ENCODE data around the gene HTN1.

HTN1 gene

GRCh38 chr4:70080205-70080604, 30.0 kb downstream of the HTN1 start:
- Histone ChIP-seq H3K27ac (ENCODE audit: insufficient read depth in 1 of 2, low read depth in 1 of 2, low read length in 2 of 2, poor library complexity in 1 of 2, severe bottlenecking in 2 of 2) (no peak overlapping the region), H3K9me3 (ENCODE audit: control extremely low read depth in 1 of 5, control insufficient read depth in 4 of 5, insufficient read depth in 2 of 5, low read depth in 1 of 5, low read length in 4 of 5) (no peaks in the 10 kb centered on the region), H3K27me3 (replicated peaks in 2 of 5; ENCODE audit: control insufficient read depth in 4 of 5, insufficient read depth in 5 of 5, low read length in 4 of 5) (no peaks in the 10 kb centered on the region), H3K4me1 (ENCODE audit: control extremely low read depth in 1 of 4, control insufficient read depth in 4 of 4, insufficient read depth in 4 of 4, low read length in 3 of 4) (no peaks in the 10 kb centered on the region), H3K36me3 (ENCODE audit: control insufficient read depth in 4 of 4, insufficient read depth in 4 of 4, low read length in 3 of 4) (no peaks in the 10 kb centered on the region), H3K4me3 (ENCODE audit: control insufficient read depth in 1 of 7, extremely low read depth in 1 of 7, insufficient read depth in 4 of 7, low read depth in 2 of 7, low read length in 6 of 7) (no peak overlapping the region)
- no peak for DNase-seq
- no CpG with 5 or more reads among the region's 1 CpG for WGBS (ENCODE audit: insufficient coverage)
- ChIA-PET POLR2A (no interaction called here), CTCF (no interaction called here)

- WGBS (ENCODE audit: insufficient coverage), result no CpG with 5 or more reads among the region's 3 CpGs
- H3K4me3 ChIP-seq (ENCODE audit: control insufficient read depth in 1 of 7, extremely low read depth in 1 of 7, insufficient read depth in 4 of 7, low read depth in 2 of 7, low read length in 6 of 7), result no peak overlapping the region
- no peak overlapping the region for H3K27ac ChIP-seq (ENCODE audit: insufficient read depth in 1 of 2, low read depth in 1 of 2, low read length in 2 of 2, poor library complexity in 1 of 2, severe bottlenecking in 2 of 2)
- DNase-seq, result no peak
- ChIA-PET CTCF (no interaction called here), POLR2A (no interaction called here)
- H3K9me3 ChIP-seq (ENCODE audit: control extremely low read depth in 1 of 5, control insufficient read depth in 4 of 5, insufficient read depth in 2 of 5, low read depth in 1 of 5, low read length in 4 of 5), result no peaks in the 10 kb centered on the region
- no peaks in the 10 kb centered on the region for H3K27me3 ChIP-seq (replicated peaks in 2 of 5; ENCODE audit: control insufficient read depth in 4 of 5, insufficient read depth in 5 of 5, low read length in 4 of 5)
- H3K4me1 ChIP-seq (ENCODE audit: control extremely low read depth in 1 of 4, control insufficient read depth in 4 of 4, insufficient read depth in 4 of 4, low read length in 3 of 4), result no peaks in the 10 kb centered on the region
- no peaks in the 10 kb centered on the region for H3K36me3 ChIP-seq (ENCODE audit: control insufficient read depth in 4 of 4, insufficient read depth in 4 of 4, low read length in 3 of 4)
Measured at GRCh38 chr4:70099206-70099605, 49.0 kb downstream of the HTN1 start.

Data from common myeloid progenitor, CD34-positive (primary cell).